GM21360 (cell line): Measurements from ENCODE around the gene ZNF775.
A peak's percentile ranks its signal among the peaks of the same experiment; 100 is the strongest.

Experiments
- ATAC-seq: cut with Tn5 transposase; IDR thresholded peaks from one replicate; pipeline ENCODE4 v1.9.1; 2021; ENCODE audit warnings: mild to moderate bottlenecking, moderate library complexity; ENCODE audit not compliant: unreplicated experiment

Gene ZNF775

DNA sequence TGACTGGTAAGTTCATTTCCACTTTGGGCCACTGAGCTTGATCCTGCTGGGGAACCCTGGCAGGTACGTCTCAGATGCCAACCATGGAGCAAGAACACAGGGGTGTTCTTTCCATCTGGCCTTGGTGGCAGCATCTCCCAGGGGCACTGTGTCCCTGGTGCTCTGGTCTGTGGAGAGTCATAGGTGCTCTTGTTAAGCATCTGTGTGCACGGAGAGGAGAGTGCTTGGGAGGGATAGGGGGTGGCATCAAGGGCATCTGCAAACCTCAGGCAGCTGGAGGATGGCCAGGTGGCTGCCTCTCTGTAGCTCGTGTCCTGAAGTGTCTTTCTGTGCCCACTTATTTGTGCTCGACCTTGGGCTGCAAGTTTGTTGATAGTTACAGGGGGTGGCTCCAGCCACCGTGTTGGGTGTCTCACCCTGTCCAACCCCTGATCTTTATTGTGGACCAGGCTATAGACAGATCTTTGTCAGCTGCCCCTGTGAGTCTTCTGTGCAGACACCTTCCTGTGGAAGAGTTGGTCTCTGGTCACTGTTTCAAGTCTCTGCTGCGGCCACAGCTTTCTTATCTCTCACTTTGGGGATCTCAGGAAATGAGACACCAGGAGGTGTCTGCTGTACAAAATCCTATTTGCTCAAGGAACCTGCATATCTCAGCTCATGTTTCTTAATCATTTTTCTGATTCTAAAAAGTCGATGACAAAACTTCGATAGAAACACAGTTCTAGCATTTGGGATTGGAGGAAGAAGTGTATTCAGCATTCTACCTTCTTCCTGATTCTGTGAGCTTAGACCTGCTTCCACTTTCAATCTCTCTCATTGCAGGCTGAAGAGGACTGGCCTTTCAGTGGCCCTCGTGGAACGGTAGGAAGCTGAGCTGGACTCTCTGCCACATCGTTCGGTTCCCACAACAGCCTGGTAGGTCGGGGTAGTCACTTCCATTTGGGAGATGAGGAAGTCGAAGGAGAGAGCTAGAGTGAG lies 54.1 kb downstream of the ZNF775 start:
- ATAC-seq = no peak

DNA sequence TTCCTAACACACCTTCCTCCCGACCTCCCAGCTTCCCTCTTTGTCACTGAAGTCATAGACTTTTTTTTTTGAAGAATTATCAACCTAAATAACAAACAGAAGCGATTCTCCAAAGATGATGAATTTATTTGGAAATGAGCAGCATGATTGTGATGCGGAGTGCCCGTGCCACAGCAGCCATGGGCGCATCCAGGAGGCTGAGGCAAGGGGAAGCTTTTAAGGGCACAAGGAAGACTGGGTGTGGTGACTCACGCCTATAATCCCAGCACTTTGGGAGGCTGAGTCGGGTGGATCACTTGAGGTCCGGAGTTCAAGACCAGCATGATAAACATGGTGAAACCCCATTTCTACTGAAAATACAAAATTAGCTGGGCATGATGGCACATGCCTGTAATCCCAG lies 55.1 kb downstream of the ZNF775 start:
- ATAC-seq = no peak

DNA sequence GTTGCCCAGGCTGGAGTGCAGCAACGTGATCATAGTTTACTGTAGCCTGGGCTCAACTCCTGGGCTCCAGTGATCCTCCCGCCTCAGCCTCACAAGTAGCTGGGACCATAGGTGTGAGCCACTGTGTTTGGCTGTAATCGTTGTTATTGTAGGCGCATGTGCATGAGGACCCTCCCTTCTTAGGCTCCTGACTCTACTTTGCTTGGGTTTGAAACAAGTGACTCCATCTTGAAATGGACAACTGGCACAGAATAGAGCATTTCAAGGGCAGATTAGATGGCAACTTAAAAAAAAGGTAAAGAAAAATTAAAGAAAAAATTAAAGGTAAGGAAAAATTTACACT lies 55.9 kb downstream of the ZNF775 start:
- no peak for ATAC-seq

DNA sequence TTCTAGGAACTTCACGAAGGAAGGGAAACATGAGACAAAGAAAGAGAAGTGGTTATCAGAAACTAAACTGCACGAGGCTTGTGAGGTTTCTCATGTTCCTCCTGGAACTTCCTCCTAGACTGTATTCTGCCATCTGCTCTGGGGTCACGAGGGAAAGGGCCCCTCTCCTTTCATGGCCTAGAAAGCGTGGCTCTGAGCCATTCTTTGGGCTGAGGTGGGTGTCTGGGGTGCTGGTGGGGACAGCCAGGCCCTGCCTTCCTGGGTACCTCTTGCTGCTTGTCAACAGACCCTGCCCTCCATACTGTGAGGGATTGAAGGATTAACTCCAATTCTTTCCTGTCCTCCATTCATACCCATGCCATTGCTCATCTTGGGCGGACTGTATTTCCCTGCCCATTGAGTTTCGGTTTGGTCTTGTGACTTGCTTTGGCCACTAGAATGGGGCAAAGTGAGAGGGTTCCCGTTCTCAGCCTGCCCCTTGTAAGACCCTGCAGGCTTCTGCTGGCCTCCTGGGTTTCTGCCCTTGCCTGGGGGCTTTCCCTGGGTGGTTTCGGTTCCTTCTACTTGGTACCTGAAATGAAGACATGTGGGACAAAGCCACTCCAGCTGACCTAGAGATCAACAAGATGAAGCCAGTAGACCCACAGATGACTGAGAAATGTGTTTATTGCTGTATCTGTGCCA lies 56.4 kb downstream of the ZNF775 start:
- peak; percentile 93 for ATAC-seq

DNA sequence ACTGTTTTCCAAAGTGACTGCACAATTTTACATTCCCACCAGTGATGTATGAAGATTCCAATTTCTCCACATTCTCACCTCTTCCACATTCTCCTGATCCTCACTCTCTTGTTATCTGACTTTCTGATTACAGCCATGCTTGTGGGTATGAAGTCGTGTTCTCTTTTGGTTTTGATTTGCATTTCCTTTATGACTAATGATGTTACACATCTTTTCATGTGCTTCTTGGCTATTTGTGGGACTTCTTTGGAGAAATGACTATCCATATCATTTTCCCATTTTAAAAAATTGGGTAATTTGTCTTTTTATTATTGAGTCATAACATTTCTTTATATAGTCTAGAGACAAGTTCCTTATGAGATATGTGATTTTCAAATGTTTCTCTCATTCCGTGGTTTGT lies 60.8 kb downstream of the ZNF775 start:
- no peak for ATAC-seq

DNA sequence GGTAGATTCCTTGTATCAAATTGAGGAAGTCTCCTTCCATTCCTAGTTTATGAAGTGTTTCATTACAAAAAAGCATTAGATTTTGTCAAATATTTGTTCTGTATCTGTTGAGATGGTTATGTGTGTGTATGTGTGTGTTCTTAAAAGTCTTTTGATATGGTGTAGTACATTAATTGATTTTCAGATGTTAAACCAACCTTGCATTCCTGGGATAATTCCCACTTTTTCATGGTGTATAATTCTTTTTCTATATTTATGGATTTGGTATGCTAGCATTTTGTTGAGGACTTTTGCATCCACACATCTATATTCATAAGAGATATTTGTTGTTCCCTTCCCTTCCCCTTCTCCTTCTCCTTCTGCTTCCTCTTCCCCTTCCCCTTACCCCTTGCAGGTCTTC lies 62.4 kb downstream of the ZNF775 start:
- no peak for ATAC-seq

DNA sequence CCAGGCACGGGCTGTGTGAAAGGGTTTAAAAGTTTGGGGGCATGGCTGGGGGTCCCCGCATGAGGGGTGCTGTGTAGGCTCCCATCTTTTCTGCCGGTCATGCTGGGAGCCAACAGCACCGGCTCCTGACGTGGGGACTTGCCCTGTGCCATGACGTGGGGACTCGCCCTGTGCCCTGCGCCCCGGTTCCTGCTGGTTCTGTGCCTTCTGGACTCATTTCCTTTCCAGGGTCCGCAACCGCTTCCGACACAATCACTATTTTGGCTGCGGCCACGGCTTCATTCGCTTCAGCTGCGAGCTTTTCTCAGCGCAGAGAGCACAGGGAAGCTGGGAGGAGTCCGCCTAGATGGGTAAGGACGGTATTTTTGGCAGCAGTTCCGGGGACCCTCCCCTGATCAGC lies 63.7 kb downstream of the ZNF775 start:
- ATAC-seq = no peak

DNA sequence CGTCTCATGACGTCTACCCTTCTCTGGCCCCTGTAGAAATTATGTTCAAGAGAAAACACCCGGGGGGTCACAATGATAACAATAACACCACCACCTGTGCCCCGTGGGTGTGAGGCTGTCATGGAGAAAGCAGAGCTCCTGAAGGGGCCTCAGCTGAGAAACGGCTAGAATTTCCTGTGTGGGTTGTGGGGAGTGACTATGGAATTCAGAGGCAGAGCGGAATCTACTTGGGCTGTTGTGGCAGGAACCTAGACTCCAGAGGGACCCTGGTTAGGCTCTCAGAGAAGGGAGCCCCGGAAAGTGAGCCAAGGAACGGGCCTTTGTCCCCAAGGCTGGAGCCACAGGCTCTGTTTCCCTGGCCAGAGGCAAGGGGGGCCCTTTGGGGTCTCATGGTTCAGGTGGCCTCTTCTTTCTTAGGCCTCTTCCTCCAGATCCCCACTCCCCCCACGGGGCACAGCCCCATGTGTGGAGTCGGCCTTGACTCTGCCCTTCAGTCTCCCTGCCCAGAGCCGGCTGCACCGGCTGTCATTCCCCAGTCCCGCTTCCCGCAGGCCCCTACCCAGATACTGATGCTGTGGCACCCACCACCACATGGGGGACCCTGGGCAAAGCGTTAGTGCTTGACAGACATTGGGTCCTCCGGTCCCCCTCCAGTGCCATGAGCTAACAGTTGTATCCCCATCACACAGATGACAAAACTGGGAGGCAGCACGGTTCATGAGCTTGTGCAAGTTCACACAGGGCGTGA lies 64.8 kb downstream of the ZNF775 start:
- ATAC-seq = no peak

DNA sequence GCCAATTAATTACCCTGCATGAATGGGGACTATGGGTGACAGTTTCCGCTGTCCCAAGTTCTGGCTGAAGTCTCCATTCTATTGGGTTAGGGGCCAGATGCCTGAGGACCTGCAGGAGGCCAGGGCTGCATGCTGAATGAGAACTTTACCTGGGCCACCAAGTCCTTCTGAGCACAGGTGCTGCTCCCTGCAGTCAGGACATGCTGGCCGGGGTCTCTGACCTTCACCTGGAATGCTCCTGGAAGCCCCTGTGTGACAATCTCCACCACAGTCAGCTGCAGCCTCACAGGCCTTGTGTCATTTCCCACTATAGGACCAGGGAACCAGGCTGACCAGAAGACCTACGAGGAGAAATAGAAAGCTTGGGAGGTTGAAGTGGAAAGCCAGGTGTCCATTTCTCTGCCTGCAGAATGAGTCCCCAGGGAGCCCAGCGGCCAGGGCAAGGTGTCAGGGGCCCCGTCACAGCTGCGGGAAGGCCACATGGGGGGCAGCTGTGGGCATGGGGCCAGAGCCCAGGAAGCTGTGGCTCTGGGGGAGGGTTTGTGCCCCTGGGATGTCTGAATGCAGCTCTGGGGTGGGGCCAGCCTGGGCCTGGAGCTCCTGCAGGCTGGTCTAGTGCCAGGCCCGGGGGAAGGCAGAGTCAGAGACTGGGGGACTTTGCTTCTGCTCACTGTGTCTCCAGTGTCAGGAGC lies 65.7 kb downstream of the ZNF775 start:
- ATAC-seq = no peak

DNA sequence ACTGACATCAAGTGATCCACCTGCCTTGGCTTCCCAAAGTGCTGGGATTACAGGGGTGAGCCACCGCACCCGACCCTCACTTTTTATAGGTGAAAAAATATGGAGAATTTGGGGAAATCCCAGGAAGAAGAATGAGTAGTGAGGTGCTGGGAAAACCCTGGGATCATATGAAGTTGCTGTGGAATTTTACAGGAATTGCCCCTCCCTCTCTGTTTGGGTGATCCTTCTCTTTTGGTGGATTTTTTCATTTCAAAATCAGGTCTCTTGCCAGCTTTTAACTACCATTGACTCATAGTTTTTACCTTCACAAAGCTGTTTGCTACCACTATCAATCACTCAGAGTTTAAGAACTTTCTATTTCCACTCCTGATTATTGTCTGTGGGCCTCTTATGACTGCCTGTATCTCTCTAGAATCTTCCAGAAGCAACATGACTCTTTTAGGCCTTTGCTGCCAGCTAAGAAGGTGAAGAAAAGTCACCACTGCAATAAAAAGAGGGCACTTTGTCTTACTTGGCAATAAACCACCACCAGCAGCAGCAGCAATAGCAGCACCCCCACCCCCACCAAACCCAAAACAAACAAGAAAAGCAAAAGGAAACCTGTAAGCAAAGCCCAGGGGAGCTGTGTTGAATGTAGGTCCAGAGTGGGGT lies 67.3 kb downstream of the ZNF775 start:
- no peak for ATAC-seq
